ENCODE data around the gene TGM4.

TGM4 gene

GRCh38 chr3:44954962-44955361, 80.6 kb downstream of the TGM4 start:
- H3K27ac ChIP-seq (ENCODE audit: low read depth, low read length), result no peak overlapping the region
- H3K36me3 ChIP-seq (ENCODE audit: control insufficient read depth, insufficient read depth, low read length), result peaks cover 32% of the 10 kb centered on the region

DNA sequence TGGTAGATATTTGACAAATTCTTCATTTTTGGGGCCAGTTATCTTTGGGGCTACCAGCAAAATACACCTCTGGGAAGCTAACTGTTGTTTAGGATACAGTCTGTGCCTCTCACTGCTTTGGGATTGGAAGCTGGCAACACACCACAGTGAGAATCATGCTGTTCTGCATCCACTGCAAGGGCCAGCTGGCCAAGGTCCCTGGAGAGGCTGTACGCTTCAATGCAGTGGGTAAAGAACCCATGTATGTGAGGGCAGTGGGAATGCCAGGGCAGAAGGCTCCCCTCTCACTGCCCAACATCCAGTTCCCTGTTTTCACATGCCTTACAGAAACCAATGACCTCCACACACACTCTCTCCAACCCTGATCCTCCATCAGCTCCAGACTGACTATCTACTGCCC, 81.5 kb downstream of the TGM4 start:
- Histone ChIP-seq H3K27ac (ENCODE audit: low read depth, low read length) (no peak overlapping the region), H3K4me1 (ENCODE audit: control insufficient read depth, insufficient read depth, low read length) (peaks cover 4% of the 10 kb centered on the region; the same call in 1 of the 2 replicates), H3K9ac (ENCODE audit: low read length) (no peak overlapping the region), H3K27me3 (ENCODE audit: control insufficient read depth, insufficient read depth, low read length) (no peaks in the 10 kb centered on the region), H3K4me3 (ENCODE audit: low read depth, low read length) (no peak overlapping the region), H3K9me3 (ENCODE audit: control insufficient read depth, insufficient read depth, low read depth, low read length) (no peaks in the 10 kb centered on the region), H3K36me3 (ENCODE audit: control insufficient read depth, insufficient read depth, low read length) (peaks cover 32% of the 10 kb centered on the region)

More at GRCh38 chr3:44954962-44955361, 80.6 kb downstream of the TGM4 start:
- H3K9ac ChIP-seq (ENCODE audit: low read length), result no peak overlapping the region
- no peaks in the 10 kb centered on the region for H3K27me3 ChIP-seq (ENCODE audit: control insufficient read depth, insufficient read depth, low read length)
- no peaks in the 10 kb centered on the region for H3K9me3 ChIP-seq (ENCODE audit: control insufficient read depth, insufficient read depth, low read depth, low read length)
- H3K4me3 ChIP-seq (ENCODE audit: low read depth, low read length), result no peak overlapping the region
- peaks cover 14% of the 10 kb centered on the region for H3K4me1 ChIP-seq (ENCODE audit: control insufficient read depth, insufficient read depth, low read length)

GRCh38 chr3:44957986-44958385, 83.6 kb downstream of the TGM4 start:
- H3K27ac ChIP-seq (ENCODE audit: low read depth, low read length), result no peak overlapping the region
- no peaks in the 10 kb centered on the region for H3K27me3 ChIP-seq (ENCODE audit: control insufficient read depth, insufficient read depth, low read length)
- no peak overlapping the region for H3K9ac ChIP-seq (ENCODE audit: low read length)
- H3K4me1 ChIP-seq (ENCODE audit: control insufficient read depth, insufficient read depth, low read length), result no peaks in the 10 kb centered on the region; the same call in 1 of the 2 replicates
- no peaks in the 10 kb centered on the region for H3K9me3 ChIP-seq (ENCODE audit: control insufficient read depth, insufficient read depth, low read depth, low read length)
- no peak overlapping the region for H3K4me3 ChIP-seq (ENCODE audit: low read depth, low read length)
- H3K36me3 ChIP-seq (ENCODE audit: control insufficient read depth, insufficient read depth, low read length), result peaks cover 32% of the 10 kb centered on the region

DNA sequence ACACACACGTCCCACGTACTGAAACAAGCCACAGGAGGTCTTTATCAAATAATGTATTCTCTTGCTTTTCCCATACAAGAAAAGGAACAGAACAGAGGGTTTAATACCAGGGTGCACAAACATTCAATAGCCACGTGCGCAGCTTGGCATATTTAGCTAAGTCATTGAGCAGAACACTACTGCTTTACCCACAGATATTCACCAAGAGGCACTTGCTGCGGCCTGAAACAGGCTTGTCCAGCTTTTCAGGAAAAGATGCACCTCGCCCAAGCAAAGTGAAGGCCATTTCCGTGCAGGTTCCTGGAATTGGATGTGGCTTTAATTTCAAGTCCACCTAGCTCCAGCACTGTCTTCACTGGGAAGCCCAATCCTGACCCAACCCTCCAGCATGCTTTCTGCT, 84.0 kb downstream of the TGM4 start:
- H3K27ac ChIP-seq (ENCODE audit: low read depth, low read length), result no peak overlapping the region
- H3K4me1 ChIP-seq (ENCODE audit: control insufficient read depth, insufficient read depth, low read length), result no peaks in the 10 kb centered on the region; the same call in 1 of the 2 replicates
- H3K9me3 ChIP-seq (ENCODE audit: control insufficient read depth, insufficient read depth, low read depth, low read length), result no peaks in the 10 kb centered on the region
- no peak overlapping the region for H3K9ac ChIP-seq (ENCODE audit: low read length)
- peaks cover 32% of the 10 kb centered on the region for H3K36me3 ChIP-seq (ENCODE audit: control insufficient read depth, insufficient read depth, low read length)
- H3K27me3 ChIP-seq (ENCODE audit: control insufficient read depth, insufficient read depth, low read length), result no peaks in the 10 kb centered on the region
- H3K4me3 ChIP-seq (ENCODE audit: low read depth, low read length), result no peak overlapping the region

GRCh38 chr3:44960387-44961026, 86.1 kb downstream of the TGM4 start:
- Histone ChIP-seq H3K36me3 (ENCODE audit: control insufficient read depth, insufficient read depth, low read length) (peaks cover 25% of the 10 kb centered on the region), H3K27ac (ENCODE audit: low read depth, low read length) (no peak overlapping the region), H3K4me1 (ENCODE audit: control insufficient read depth, insufficient read depth, low read length) (no peaks in the 10 kb centered on the region; the same call in 1 of the 2 replicates), H3K4me3 (ENCODE audit: low read depth, low read length) (no peak overlapping the region), H3K9me3 (ENCODE audit: control insufficient read depth, insufficient read depth, low read depth, low read length) (no peaks in the 10 kb centered on the region), H3K9ac (ENCODE audit: low read length) (no peak overlapping the region), H3K27me3 (ENCODE audit: control insufficient read depth, insufficient read depth, low read length) (no peaks in the 10 kb centered on the region)

DNA sequence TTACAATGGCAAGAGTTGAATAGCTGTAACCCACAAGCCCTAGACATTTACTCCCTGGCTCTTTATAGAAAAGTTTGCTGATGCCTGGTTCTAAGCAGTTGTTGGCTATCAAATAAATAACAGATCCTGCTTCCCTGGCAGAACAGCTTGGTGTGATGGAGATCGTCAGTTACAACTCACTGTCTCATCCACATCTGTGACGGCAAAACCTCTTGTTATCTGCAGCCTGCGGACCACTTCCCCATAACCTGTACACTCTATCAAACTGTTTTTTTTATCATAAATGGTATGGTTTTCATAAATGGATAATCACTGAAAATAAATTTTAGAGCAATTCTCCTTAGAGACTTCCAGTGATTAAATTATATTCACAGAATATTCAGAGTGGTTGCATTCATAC, 87.5 kb downstream of the TGM4 start:
- Histone ChIP-seq H3K9me3 (ENCODE audit: control insufficient read depth, insufficient read depth, low read depth, low read length) (no peaks in the 10 kb centered on the region), H3K36me3 (ENCODE audit: control insufficient read depth, insufficient read depth, low read length) (peaks cover 22% of the 10 kb centered on the region), H3K4me3 (ENCODE audit: low read depth, low read length) (no peak overlapping the region), H3K4me1 (ENCODE audit: control insufficient read depth, insufficient read depth, low read length) (no peaks in the 10 kb centered on the region; the same call in 1 of the 2 replicates), H3K27ac (ENCODE audit: low read depth, low read length) (no peak overlapping the region), H3K27me3 (ENCODE audit: control insufficient read depth, insufficient read depth, low read length) (no peaks in the 10 kb centered on the region), H3K9ac (ENCODE audit: low read length) (no peak overlapping the region)

DNA sequence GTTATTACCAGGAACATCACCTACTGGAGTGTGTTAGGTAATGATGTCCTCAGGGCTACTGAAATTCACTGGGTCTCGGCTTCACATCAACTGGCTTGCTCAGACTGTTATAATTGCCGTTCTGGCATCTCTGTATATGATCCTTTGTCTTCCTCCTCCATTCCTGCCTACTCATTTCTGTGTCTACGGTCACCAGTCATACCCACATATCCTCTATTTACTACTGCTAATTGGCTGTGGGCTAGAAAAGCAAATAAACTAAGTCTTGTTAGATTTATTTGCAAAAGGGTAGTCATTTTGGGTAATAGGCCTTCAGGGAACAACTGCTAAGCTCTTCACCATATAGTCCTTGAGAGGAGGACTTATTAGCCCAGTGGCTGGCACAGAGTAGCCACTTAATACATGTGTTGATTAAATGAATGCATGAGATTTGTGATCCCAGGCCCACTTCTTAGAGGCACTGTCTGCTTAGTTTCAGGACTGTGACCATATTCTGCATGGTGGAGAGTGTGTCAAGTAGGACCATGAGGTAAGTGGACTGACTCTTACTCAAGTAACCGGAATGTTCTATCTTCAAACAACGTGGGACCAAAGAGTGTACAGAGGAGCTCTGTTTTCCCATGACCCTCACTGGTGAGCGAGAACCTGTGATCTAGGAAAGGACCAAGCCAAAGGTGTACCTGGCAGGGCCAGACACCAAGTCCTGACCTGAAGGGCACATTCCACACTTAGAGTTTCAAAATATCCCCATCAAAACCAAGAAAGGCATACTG, 88.4 kb downstream of the TGM4 start:
- H3K36me3 ChIP-seq (ENCODE audit: control insufficient read depth, insufficient read depth, low read length), result peaks cover 16% of the 10 kb centered on the region
- no peak overlapping the region for H3K27ac ChIP-seq (ENCODE audit: low read depth, low read length)
- H3K4me1 ChIP-seq (ENCODE audit: control insufficient read depth, insufficient read depth, low read length), result no peaks in the 10 kb centered on the region; the same call in 1 of the 2 replicates
- H3K9ac ChIP-seq (ENCODE audit: low read length), result no peak overlapping the region
- no peaks in the 10 kb centered on the region for H3K27me3 ChIP-seq (ENCODE audit: control insufficient read depth, insufficient read depth, low read length)
- H3K4me3 ChIP-seq (ENCODE audit: low read depth, low read length), result no peak overlapping the region
- no peaks in the 10 kb centered on the region for H3K9me3 ChIP-seq (ENCODE audit: control insufficient read depth, insufficient read depth, low read depth, low read length)

DNA sequence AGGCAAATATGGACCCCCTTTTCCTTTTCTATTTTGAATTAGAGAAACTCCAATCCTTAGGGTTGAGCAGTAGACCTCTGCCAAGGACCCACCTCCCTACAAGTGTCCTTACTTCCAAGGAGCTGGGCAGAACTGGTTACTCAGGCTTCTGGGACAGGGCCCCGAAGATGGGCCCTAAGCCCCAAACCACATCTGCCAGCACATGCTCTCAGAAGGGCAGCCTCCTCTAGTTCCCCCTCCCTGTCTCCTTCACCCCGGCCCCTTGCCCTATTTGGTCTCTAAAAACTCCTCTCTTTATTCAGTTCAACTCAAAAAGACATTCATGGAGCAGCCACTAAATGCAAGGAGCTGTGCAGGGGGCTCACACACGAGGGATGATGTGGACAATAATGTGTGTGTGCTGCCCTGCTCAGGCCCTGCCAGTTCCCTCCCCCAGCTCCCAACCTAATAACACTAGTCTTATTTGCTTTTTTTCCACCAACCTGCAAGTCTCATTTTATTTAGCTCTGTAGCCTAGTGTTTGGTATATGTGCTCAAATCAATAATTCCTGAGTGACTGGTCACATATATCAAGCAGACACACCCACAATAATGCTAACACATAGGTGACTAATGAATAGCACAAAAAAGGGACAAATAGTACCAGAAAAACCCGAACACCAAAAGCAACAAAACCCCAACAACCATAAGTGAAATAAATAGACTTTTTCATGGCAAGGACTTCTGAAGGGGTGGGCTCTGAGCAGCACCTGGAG, 89.3 kb downstream of the TGM4 start:
- Histone ChIP-seq H3K4me1 (ENCODE audit: control insufficient read depth, insufficient read depth, low read length) (no peaks in the 10 kb centered on the region; the same call in 1 of the 2 replicates), H3K4me3 (ENCODE audit: low read depth, low read length) (no peak overlapping the region), H3K9me3 (ENCODE audit: control insufficient read depth, insufficient read depth, low read depth, low read length) (no peaks in the 10 kb centered on the region)

More for the DNA sequence above, 89.3 kb downstream of the TGM4 start:
- Histone ChIP-seq H3K9ac (ENCODE audit: low read length) (no peak overlapping the region), H3K36me3 (ENCODE audit: control insufficient read depth, insufficient read depth, low read length) (peaks cover 7% of the 10 kb centered on the region), H3K27ac (ENCODE audit: low read depth, low read length) (no peak overlapping the region), H3K27me3 (ENCODE audit: control insufficient read depth, insufficient read depth, low read length) (no peaks in the 10 kb centered on the region)
